NOMO-1 treated with DMSO at 0.1 percent for 48 hours (cell line): ENCODE data around the gene SGTA.

Experiments
- DNase-seq: peaks from one replicate; lab custom pipeline; 2025; ENCODE audit not compliant: unreplicated experiment; lab: John Stamatoyannopoulos, UW

Gene SGTA

DNA sequence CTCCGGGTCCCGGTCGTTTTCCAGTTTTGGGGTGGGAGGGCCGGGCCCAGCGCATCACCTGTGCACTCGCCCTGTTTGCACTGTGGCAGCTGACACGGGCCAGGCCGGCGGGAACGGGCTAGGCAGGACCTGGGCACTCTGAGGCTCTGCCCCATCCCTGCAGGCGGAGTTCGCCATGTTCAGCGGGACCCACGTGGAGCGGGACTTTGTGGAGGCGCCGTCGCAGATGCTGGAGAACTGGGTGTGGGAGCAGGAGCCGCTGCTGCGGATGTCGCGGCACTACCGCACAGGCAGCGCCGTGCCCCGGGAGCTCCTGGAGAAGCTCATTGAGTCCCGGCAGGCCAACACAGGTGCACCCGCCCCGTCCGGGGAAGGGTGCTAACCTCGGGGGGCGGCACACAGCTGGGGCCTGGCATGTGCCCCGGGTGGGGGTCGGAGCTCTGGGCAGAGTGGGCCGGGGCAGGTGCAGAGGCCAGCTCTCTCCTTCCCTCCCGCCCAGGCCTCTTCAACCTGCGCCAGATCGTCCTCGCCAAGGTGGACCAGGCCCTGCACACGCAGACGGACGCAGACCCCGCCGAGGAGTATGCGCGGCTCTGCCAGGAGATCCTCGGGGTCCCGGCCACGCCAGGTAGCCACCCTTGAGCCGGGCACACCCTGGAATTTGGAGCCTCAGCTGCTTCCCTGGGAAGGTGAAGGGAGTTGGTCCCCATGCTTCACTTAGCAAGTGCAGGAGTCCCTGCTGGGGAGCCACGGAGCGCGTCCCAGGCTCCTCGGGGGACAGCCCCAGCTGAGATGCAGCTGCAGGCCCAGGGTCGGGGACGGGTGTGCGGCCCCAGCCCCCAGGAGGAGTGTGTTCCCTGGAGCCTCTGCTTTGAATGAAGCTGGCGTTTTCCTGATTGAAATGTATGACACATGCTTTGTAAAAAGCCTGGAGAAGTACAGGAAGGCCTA lies 27.3 kb upstream of the SGTA start:
- no peak for DNase-seq

GRCh38 chr19:2809387-2810140 lies 26.5 kb upstream of the SGTA start:
- no peak for DNase-seq

DNA sequence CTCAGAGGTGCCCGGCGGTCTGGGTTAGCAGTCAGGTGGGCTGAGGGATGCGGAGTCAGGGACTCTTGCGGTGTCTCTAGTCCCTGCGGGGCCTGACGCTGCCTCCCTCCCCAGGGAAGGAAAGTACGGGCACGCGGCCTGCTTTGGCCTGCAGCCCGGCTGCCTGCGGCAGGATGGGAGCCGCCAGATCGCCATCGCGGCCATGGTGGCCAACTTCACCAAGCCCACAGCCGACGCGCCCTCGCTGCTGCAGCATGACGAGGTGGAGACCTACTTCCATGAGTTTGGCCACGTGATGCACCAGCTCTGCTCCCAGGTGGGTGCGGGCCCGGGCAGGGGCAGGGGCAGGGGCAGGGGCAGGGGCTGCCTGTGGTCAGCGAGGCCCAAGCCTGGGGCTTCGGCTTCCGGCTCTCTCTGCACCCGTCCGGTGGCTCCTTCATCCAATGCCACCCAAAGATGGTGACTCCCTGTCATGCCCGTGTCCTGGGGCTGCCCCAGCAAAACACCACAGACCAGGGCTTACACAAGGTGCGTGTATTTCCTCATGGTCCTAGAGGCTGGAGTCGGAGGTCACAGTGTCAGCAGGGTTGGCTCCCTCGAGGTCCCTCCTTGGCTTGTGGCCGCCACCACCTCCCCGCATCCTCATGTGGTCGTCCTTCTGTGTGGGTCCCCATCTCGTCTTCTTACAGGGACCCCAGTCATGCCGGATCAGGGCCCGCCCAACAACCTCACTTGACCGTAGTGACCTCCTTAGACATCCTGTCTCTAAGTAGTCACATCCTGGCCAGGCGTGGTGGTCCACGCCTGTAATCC lies 25.3 kb upstream of the SGTA start:
- DNase-seq = no peak

- DNase-seq = no peak
These were observed 24.5 kb upstream of the SGTA start for GRCh38 chr19:2807379-2808128.

DNA sequence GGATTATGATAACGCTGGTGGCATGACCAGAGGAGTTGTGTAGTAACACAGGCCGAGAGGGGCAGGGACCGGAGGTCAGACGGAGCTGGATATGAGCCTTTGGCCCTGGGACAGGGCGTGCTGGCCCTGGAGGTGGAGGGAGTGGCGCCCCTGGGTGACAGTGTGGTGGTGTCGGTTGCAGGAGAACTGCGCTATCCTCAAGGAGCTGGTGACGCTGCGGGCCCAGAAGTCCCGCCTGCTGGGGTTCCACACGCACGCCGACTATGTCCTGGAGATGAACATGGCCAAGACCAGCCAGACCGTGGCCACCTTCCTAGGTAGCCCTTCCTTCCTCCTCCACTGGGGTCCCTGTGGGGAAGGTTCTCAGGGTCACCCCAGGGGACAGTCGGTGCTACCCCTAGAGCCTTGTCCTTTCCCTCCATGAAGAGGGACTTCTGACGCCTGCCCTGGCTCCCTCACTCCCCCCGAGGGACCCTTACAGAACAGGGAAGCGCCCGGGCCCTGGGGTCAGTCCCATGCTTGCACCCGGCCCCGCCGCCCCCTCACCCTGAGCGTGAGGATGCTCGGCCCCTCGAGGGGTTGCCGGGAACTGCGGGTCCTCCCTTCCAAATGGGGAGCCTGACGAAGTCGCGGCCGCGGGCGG lies 23.8 kb upstream of the SGTA start:
- no peak for DNase-seq

GRCh38 chr19:2805991-2806649 lies 23.0 kb upstream of the SGTA start:
- DNase-seq = no peak

GRCh38 chr19:2805261-2805900 lies 22.3 kb upstream of the SGTA start:
- DNase-seq = no peak

DNA sequence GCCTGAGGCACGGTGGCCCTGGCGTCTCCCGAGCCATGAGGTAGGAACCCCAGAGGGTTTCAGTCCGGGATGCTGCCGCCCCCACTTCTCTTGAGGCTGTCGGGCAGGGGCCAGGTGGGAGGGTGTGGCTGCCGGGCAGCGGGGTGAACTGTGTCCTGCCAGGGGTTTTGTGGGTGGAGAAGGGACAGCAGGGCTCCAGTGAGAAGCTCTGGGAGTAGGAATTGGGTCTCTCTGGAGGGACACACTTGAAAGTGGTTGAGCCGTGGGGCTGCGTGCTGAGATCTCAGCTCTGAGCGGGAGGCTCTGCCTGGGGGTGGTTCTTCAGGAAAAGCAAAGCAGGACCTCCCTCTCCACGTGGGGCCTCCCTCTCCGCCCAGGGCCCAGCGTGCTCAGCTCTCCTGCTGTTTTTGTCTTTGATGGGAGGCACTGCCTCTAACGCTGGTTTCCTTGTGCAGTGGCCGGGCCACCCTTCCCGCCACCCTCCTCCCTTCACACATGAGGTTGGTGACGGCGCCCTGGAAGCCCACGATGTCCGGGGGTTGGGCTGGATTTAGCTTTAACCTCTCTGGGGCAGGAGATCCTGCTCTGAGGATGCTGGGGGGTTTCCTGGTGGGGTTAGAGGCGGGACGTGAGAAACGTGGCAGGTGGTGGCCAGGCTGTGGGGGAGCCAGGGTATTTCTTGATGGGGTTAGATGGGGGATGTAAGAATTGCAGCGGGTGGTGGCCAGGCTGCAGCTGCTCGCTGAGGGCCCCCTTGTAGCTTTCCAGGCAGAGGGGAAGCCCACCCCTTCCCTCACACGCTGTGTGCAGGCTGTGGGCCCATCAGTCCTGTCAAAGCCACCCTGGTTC lies 21.3 kb upstream of the SGTA start:
- DNase-seq = no peak

GRCh38 chr19:2803486-2804155 lies 20.5 kb upstream of the SGTA start:
- DNase-seq = no peak

- no peak for DNase-seq
These were observed 19.8 kb upstream of the SGTA start for GRCh38 chr19:2802826-2803225.

DNA sequence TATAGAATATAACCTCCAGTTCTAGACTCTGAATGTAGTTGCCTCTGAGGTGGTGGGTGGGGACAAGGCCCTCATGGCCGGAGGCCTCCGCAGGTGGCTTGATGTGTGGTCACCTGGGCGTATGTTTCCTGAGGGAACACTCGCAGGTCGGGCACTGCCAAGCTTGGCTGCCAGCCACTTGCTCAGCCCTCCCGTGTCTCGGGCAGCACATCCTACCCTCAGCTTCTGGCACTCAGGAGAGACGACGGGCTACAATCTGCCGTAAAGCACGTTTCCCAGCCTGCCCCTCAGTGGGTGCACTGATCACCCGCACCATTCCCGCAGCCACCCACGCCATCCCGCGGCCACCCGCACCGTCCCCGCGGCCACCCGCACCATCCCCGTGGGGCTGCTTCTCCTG lies 17.4 kb upstream of the SGTA start:
- no peak for DNase-seq

DNA sequence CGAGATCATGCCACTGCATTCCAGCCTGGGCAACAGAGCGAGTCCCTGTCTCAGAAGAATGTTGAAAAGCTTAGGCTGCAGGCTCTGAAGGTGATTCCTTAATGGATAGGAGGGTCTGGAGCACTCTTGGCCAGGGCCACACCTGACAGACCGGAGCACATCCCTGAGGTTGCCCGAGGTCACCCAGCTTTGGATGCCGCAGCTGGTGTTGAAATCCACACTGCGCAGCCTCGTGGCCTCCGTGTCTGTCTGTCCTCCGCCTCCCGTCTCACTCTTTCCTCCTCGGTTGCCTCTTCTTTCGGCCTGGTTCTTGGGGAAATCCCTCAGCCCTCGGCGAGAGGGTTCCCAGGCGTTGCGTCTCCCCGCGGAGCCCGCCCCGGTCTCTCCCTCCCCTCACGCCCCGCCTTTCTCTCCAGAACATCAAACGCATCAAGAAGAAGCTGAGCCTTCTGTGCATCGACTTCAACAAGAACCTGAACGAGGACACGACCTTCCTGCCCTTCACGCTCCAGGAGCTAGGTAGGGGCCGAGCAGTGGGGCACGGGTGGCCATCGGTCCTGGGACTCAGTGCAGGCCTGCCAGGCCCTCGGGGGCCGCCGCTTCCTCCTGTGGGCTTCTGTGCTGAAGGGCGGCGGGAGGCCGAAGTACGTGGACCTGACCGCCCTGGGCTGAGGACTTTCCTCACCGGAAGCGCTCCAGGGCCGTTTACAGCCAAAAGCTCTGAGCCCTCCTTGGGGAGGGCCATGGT lies 16.4 kb upstream of the SGTA start:
- no peak for DNase-seq

GRCh38 chr19:2798733-2799132 lies 15.7 kb upstream of the SGTA start:
- DNase-seq = no peak

GRCh38 chr19:2798158-2798685 lies 15.1 kb upstream of the SGTA start:
- no peak for DNase-seq

DNA sequence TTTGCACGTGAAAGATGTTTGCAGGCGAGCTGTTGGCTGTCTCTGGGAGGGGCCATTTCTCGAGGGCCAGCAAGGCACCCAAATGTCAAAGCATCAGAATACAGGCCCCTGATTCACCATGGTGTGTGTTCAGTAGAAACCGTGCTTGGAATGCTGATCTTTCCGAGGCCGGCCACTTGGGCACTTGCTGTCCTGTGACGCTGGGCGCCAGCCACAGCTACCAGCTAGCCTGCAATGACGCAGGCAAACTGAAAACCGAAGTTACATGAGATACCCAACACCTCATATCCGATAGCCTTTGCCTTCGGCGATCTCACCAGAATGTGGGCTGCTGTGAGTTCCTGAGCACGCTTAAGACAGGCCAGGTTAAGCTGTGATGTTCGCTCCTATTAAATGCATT lies 14.2 kb upstream of the SGTA start:
- no peak for DNase-seq

GRCh38 chr19:2796659-2797266 lies 13.7 kb upstream of the SGTA start:
- DNase-seq = no peak
